OCI-LY3 (cell line): ENCODE data around the gene IL7R.

Source experiments
- H2AFZ ChIP-seq: fragments of 200-600, 300-600 bp; shearing (Covaris generic); 2 replicates; pipeline ENCODE4 v1.6.0; 2014; ENCODE audit warnings: antibody characterized with exemption, low read depth, low read length
- H3K27ac ChIP-seq: fragments of 200-600, 300-600 bp; sonication (generic); 2 replicates; pipeline ENCODE4 v1.5.1; 2014; ENCODE audit warnings: mild to moderate bottlenecking, low read length, moderate library complexity, mixed read lengths
- H3K27me3 ChIP-seq: fragments of 200-600, 300-600 bp; sonication (generic); 2 replicates; pipeline ENCODE4 v1.6.1; 2014; ENCODE audit warnings: low read depth, low read length, mixed read lengths
- H3K36me3 ChIP-seq: fragments of 200-600, 300-600 bp; sonication (generic); replicated peaks from 2 replicates; pipeline ENCODE3; 2014; ENCODE audit warnings: low read depth, low read length, mixed read lengths
- H3K4me1 ChIP-seq: fragments of 300-600, 200-600 bp; sonication (generic); 2 replicates; pipeline ENCODE4 v1.6.1; 2014; ENCODE audit warnings: low read length, mixed read lengths
- H3K4me2 ChIP-seq: fragments of 200-600, 300-600 bp; sonication (generic); 2 replicates; pipeline ENCODE4 v1.6.1; 2014; ENCODE audit warnings: low read length, mixed read lengths
- H3K4me3 ChIP-seq: fragments of 300-600, 200-600 bp; sonication (generic); 2 replicates; pipeline ENCODE4 v1.5.1; 2014; ENCODE audit warnings: antibody characterized with exemption, mild to moderate bottlenecking, low read length, moderate library complexity
- H3K79me2 ChIP-seq: fragments of 300-600, 200-600 bp; shearing (Covaris generic); 2 replicates; pipeline ENCODE4 v1.6.1; 2014; ENCODE audit warnings: mild to moderate bottlenecking, low read length, mixed read lengths
- H3K9ac ChIP-seq: fragments of 300-600, 200-600 bp; shearing (Covaris generic); 2 replicates; pipeline ENCODE4 v1.6.0; 2014; ENCODE audit warnings: mild to moderate bottlenecking, low read length, moderate library complexity
- H3K9me3 ChIP-seq: fragments of 200-600, 300-600 bp; shearing (Covaris generic); 2 replicates; pipeline ENCODE4 v1.6.1; 2014; ENCODE audit warnings: low read length, mixed read lengths; ENCODE audit not compliant: insufficient read depth
- H4K20me1 ChIP-seq: fragments of 200-600, 300-600 bp; sonication (generic); 2 replicates; pipeline ENCODE4 v1.6.1; 2016; ENCODE audit warnings: low read length, mixed read lengths; ENCODE audit not compliant: insufficient read depth
- CTCF ChIP-seq: fragments of 200-600, 300-600 bp; sonication (generic); IDR thresholded peaks from 2 replicates; pipeline ENCODE4 v1.5.1; 2014; ENCODE audit warnings: antibody characterized with exemption, low read length, low read depth
- EZH2phosphoT487 ChIP-seq: fragments of 200-600 bp; shearing (Covaris generic); IDR thresholded peaks from 2 replicates; pipeline ENCODE4 v1.6.1; 2018; ENCODE audit warnings: antibody characterized with exemption, mixed run types, low read depth

IL7R gene

DNA sequence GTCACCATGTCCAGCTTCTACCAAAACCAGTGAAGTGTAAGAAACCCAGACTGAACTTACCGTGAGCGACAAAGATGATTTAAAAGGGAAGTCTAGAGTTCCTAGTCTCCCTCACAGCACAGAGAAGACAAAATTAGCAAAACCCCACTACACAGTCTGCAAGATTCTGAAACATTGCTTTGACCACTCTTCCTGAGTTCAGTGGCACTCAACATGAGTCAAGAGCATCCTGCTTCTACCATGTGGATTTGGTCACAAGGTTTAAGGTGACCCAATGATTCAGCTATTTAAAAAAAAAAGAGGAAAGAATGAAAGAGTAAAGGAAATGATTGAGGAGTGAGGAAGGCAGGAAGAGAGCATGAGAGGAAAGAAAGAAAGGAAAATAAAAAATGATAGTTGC, 19.8 kb downstream of the IL7R start:
- H3K36me3 ChIP-seq, result no peaks in the 10 kb centered on the region
- no peak overlapping the region for H3K9ac ChIP-seq
- no peak overlapping the region for H2AFZ ChIP-seq
- H3K79me2 ChIP-seq, result no peaks in the 10 kb centered on the region
- H4K20me1 ChIP-seq, result no peaks in the 10 kb centered on the region
- no peaks in the 10 kb centered on the region for H3K9me3 ChIP-seq
- no peaks in the 10 kb centered on the region for H3K4me1 ChIP-seq
- H3K27ac ChIP-seq, result no peak overlapping the region
- no peak overlapping the region for H3K4me3 ChIP-seq
- no peak for TF ChIP-seq EZH2phosphoT487
- TF ChIP-seq CTCF, result no peak
- H3K27me3 ChIP-seq, result no peaks in the 10 kb centered on the region
- no peak overlapping the region for H3K4me2 ChIP-seq

- Histone ChIP-seq H3K27ac (no peak overlapping the region), H3K4me1 (no peaks in the 10 kb centered on the region), H2AFZ (no peak overlapping the region)
Observed at GRCh38 chr5:35876922-35877321, 20.2 kb downstream of the IL7R start.

DNA sequence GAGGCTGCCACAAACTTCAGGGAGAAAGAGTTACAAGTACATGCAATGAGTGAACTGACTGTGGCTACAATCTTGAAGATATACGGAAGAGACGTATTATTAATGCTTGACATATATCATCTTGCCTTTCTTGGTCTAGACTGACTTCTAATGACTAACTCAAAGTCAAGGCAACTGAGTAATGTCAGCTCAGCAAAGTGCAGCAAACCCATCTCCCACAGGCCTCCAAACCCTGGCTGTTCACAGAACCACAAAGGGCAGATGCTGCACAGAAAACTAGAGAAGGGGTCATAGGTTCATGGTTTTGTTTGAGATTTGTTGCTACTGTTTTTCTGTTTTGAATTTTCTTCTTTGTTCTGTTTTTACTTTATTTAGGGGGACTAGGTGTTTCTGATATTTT, 21.0 kb downstream of the IL7R start:
- H3K27me3 ChIP-seq, result no peaks in the 10 kb centered on the region
- no peaks in the 10 kb centered on the region for H3K79me2 ChIP-seq
- no peak overlapping the region for H3K4me3 ChIP-seq
- no peaks in the 10 kb centered on the region for H4K20me1 ChIP-seq
- no peaks in the 10 kb centered on the region for H3K36me3 ChIP-seq
- TF ChIP-seq CTCF (no peak), EZH2phosphoT487 (no peak)
- H3K9me3 ChIP-seq, result no peaks in the 10 kb centered on the region
- no peak overlapping the region for H3K9ac ChIP-seq
- no peak overlapping the region for H3K27ac ChIP-seq
- H2AFZ ChIP-seq, result no peak overlapping the region
- H3K4me2 ChIP-seq, result no peak overlapping the region
- H3K4me1 ChIP-seq, result no peaks in the 10 kb centered on the region

More at GRCh38 chr5:35876922-35877321, 20.2 kb downstream of the IL7R start:
- TF ChIP-seq CTCF, result no peak
- TF ChIP-seq EZH2phosphoT487, result no peak
- no peak overlapping the region for H3K9ac ChIP-seq
- H3K79me2 ChIP-seq, result no peaks in the 10 kb centered on the region
- no peak overlapping the region for H3K4me3 ChIP-seq
- no peak overlapping the region for H3K4me2 ChIP-seq
- no peaks in the 10 kb centered on the region for H3K9me3 ChIP-seq
- H3K27me3 ChIP-seq, result no peaks in the 10 kb centered on the region
- no peaks in the 10 kb centered on the region for H4K20me1 ChIP-seq
- no peaks in the 10 kb centered on the region for H3K36me3 ChIP-seq

DNA sequence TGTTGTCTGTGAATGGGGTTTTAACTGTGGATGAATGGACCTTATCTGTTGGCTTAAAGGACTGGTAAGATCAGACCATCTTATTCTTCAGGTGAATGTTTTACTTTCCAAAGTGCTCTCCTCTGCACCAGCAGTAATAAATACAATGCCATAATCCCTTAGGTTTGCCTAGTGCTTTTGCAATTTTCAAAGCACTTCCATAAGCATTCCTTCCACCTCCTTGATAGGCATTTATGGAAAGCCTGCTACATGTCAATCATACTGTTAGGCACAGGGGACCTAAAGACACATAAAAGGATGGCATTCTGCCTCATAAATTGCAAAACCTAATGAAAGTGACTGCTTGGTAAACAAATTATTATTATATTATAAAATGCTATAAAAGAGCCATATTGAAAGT, 21.4 kb downstream of the IL7R start:
- H3K4me2 ChIP-seq, result no peak overlapping the region
- no peaks in the 10 kb centered on the region for H4K20me1 ChIP-seq

More for the DNA sequence above, 21.4 kb downstream of the IL7R start:
- no peaks in the 10 kb centered on the region for H3K4me1 ChIP-seq
- H3K9ac ChIP-seq, result no peak overlapping the region
- no peaks in the 10 kb centered on the region for H3K36me3 ChIP-seq
- TF ChIP-seq EZH2phosphoT487, result no peak
- TF ChIP-seq CTCF, result no peak
- no peaks in the 10 kb centered on the region for H3K79me2 ChIP-seq
- H3K9me3 ChIP-seq, result no peaks in the 10 kb centered on the region
- no peak overlapping the region for H3K27ac ChIP-seq
- H3K27me3 ChIP-seq, result no peaks in the 10 kb centered on the region
- no peak overlapping the region for H3K4me3 ChIP-seq
- H2AFZ ChIP-seq, result no peak overlapping the region
